NOMO-1 (cell line): ENCODE measurements around the gene RPS2.
"Not testable (repeated sequence)": the region's sequence is repeated elsewhere in the genome, so short reads cannot be mapped to it uniquely, and the experiment has no call there.

Experiments
- DNase-seq, 2 experiments: peaks; one replicate each; lab custom pipeline; 2025; ENCODE audit not compliant: unreplicated experiment in 2 of 2; lab: John Stamatoyannopoulos, UW

The RPS2 gene

GRCh38 chr16:1965396-1966001 lies 873 bp upstream of the RPS2 start:
- DNase-seq, result no peak

DNA sequence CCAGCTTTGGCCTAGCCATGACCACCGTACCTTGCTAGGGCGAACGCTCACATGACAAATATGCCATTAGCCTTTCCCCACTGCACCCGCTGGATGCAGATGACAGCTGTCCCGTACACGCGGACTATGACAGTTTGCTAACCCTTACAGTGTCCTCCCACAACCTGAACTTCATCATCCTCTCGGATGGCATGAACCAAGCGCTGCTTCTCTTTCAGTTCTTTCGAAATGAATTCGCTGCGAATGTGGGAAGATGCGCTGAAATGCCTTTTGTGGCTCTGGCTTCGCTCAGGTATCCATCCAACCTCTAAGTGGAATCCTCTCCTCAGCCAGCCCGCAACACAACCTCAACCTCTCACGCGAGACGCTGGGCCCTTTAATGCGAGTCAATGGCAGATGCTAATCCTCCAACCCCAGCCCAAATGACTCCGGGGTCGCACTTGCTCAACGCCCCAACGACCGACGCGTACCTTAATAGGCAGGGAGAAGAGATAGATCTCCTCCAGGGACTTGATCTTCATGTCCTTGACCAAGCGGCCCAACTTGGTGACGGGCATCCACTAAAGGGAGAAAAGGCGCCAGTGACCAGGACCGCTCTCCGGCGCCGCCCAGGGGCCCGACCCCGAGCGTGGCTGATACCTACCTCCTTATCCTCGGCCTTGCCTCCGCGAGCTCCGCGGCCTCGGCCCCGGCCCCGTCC lies 670 bp downstream of the RPS2 start:
- DNase-seq, result no peak

DNA sequence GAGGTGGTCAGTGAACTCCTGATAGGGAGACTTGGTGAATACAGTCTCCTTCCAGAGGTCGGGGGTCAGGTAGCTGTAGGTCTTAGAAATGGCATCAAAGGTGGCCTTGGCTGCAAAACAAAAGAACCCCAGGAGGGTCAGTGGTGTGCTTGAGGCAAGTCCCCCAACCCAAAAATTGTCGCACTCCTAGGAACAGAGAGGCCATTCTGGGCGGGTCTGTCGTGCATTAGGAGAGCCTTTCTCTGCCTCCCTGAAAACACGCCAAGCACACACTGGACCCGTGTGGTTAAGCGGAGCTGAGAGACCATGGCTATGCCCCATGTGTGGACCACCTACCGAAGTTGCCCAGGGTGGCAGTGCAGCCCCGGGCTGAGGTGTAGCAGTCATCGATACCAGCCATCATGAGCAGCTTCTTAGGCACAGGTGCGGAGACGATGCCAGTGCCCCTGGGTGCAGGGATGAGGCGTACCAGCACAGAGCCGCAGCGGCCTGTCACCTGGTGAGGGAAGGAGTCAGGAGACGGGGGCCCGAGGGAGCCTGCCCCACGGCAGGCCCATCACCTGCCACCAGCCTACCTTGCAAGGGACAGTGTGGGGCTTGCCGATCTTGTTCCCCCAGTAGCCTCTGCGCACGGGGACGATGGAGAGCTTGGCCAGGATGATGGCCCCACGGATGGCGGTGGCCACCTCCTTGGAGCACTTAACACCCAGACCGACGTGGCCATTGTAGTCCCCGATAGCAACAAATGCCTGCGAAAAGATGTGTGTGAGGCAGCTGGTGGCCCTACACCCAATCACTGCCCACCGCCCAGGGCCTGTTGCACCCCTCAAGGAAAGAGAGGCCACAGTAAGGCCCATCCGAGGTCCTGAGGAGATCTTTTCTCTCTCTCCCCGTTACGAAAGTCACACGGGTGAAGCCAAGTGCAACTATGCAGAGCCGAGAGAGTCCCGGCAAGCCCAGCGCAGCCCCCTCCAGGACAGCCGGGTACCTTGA lies 2.2 kb downstream of the RPS2 start:
- not testable (repeated sequence) for DNase-seq

GRCh38 chr16:1961651-1962067 lies 3.0 kb downstream of the RPS2 start:
- DNase-seq, result no peak

DNA sequence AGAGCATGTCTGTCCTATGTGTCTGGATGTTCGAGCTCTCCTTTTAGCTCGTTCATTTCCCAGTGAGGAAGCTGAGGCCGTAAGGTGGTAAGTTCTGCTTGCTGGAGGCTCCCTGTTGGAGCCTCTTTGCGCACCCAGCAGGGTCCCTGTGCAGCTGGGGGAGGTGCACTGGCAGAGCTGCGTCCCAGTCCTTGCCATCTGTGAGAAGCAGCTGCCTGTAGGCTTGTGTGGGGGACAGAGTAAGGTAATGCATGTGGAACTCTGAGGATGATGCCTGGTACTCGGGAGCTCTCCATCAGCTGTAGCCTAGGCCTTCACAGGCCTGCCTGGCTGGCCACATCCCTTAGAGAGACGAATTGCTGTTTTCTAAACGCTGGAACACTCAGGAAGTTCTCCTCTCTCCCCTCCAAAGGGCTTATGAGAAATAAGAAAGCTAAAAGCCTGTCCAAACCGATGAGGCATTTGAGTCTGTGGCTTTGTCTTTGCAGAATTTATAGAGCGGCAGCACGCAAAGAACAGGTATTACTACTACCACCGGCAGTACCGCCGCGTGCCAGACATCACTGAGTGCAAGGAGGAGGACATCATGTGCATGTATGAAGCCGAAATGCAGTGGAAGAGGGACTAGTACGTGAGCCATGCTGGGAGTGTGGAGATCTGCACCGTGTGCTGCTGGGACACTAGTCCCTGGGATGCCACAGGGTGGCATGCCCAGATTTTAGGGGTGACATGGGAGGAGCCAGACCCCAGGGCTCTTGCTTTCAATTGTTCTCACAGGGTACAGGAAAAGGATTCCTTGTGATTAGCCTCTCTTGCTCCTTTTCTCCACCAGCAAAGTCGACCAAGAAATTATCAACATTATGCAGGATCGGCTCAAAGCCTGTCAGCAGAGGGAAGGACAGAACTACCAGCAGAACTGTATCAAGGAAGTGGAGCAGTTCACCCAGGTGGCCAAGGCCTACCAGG lies 3.7 kb downstream of the RPS2 start:
- peak; percentile 29 to 45 for DNase-seq

DNA sequence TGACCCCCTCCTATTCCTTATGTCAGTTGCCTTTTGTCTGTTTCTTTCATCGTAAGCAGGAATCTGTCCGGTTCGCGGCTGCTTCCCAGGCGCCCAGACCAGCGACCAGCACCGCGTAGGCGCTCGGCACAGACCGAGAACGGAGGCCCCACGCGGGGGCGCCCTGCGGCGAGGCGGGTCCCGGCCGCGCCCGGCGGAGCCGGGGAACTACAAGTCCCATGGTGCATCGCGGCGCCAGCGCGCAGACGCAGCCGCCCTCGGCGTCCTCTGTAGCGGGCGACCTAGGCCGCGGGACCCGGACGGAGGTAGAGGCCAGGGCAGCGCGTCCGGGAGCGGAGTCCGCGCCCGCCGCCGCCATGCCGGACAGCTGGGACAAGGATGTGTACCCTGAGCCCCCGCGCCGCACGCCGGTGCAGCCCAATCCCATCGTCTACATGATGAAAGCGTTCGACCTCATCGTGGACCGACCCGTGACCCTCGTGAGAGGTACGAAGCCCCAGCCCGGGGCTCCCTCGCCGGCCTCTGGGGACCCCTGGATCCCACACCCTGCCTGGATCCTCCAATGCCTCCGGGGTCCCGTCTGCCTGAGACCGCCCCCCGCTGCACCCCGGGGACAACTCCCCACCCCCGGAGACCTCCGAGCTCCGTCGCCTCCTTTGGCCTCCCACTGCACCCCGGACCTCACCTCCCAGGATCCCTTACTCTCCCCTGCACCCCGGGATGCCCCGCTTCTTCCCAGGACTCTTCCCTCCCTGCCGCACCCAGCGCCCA lies 5.2 kb downstream of the RPS2 start, which contains the start of gene NDUFB10:
NDUFB10 (plus strand) TSS at position 270 of the 771 bp plus-strand sequence; CDS start at position 357, 87 bp downstream.
- peak; percentile 81 to 92 for DNase-seq

DNA sequence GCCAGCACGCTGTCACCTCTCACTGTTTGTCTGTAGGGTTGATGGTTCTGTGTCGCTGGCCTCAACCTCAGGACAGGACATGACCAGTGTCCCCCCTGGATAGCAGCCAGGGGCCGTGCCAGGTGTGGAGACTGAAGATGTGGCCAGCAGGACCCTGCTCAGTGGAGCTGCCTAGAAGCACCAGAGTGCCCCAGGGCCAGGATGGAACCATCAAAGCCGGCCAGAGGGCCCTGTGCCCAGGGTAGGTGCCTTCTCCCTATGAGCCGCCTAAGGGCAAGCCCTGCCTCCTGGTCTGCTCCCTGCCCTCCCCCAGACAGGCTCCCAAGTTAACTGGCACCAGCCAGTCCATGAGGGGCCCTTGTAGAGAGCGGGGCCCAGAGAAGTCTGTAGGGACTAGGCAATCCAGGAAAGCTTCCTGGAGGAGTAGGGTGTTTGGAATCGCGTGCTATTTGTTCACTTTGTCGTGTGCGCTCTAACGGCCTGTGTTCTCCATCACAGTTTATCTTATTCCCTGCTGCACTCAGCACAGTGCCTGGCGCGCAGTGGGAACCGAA lies 5.8 kb downstream of the RPS2 start:
- DNase-seq, result no peak

- DNase-seq, result not testable (repeated sequence)
Measured at GRCh38 chr16:1958143-1958491, 6.5 kb downstream of the RPS2 start.

- DNase-seq, result not testable (repeated sequence)
Measured at GRCh38 chr16:1957434-1958142, 7.0 kb downstream of the RPS2 start.

- no peak for DNase-seq
Measured at GRCh38 chr16:1953734-1954133, 10.9 kb downstream of the RPS2 start.

GRCh38 chr16:1950559-1950958 lies 14.1 kb downstream of the RPS2 start:
- no peak for DNase-seq

- DNase-seq, result no peak
Measured at GRCh38 chr16:1950047-1950446, 14.6 kb downstream of the RPS2 start.

GRCh38 chr16:1949507-1949906 lies 15.1 kb downstream of the RPS2 start:
- no peak for DNase-seq

DNA sequence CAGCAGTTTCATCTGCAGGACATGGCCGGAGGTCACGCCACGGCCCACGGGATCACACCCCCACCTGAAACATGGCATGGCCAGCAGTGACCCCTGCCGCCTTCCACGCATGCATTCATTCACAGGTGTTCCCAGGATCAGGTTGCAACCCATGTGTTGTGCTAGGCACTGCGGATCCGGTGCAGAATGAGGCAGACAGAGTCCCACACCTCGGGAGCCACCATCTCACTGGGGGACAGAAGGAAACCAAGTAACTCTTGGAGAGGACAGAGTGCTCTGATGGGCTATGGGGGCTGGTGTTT lies 17.3 kb downstream of the RPS2 start:
- DNase-seq, result no peak

GRCh38 chr16:1946495-1947368 lies 17.9 kb downstream of the RPS2 start:
- no peak for DNase-seq

DNA sequence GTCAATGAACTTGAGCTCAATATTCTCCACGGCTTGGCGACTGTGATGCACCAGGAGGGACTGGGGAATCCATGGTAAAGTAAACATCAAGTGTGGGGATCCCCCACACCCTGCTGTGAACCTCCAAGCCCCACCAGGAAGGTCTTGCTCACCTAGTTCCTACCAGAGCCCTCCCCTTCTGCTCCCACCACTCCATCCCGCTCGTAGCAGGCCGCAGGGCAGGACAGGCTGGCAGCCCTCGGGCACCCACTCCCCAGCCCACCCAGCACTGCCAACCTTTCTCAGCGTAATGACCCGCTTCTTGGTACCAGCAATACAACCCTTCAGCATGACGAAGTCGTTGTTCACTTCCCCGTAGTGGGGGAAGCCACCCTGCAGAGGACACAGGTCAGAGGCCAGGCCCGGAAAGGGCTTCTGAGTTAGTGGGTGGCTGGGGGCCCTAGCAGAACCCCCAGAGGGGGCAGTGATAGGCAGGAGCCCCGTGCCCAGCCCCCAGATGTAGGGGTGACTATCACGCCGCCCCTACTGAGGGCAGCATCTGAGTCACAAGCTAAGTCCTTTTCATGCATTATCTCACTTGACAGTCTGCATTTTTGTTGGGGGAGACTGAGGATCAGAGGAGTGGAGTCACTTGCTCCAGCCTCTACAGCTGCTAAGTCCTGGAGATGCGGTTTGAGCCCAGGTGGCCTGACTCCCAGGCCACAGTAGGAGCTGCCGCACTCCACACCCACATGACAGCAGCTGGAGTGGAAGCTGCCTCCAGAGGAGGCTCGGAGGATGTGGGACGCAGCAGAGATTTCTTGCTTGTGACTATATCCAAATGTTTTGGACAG lies 18.9 kb downstream of the RPS2 start:
- DNase-seq, result no peak
